Keratinocyte (primary cell): ENCODE measurements around the gene UQCC2.

Source experiments
- CTCF ChIP-seq, 3 experiments: IDR thresholded peaks in 1 of 3; conservative IDR thresholded peaks in 1 of 3; optimal IDR thresholded peaks in 1 of 3; 2 replicates in 2 of 3; 3 replicates in 1 of 3; pipeline versions ENCODE3 to v1.5.1; 2011; ENCODE audit warnings: low read length in 3 of 3, mild to moderate bottlenecking in 3 of 3, moderate library complexity in 2 of 3, control low read depth in 1 of 3, inconsistent platforms in 1 of 3; ENCODE audit not compliant: insufficient read depth in 2 of 3; ENCODE audit errors: extremely low read depth in 1 of 3
- EZH2 ChIP-seq: IDR thresholded peaks from one replicate; pipeline ENCODE4 v1.6.1; 2012; ENCODE audit warnings: inconsistent platforms, mild to moderate bottlenecking, low read length, moderate library complexity

- TF ChIP-seq CTCF (optimal IDR thresholded peaks at IDR 0.05 in 1 of 3, IDR thresholded peaks at IDR 0.05 in 1 of 3, conservative IDR thresholded peaks at IDR 0.05 in 1 of 3; ENCODE audit: extremely low read depth in 1 of 3, insufficient read depth in 2 of 3, low read length in 3 of 3) (no peak), EZH2 (no peak)
Measured at GRCh38 chr6:33755070-33755869, 43.8 kb upstream of the UQCC2 start.
